IMR-90 (cell line): ENCODE data around the gene SPATS2L.

Source experiments
- CTCF ChIP-seq: conservative IDR thresholded peaks from 2 replicates; pipeline ENCODE4 v1.5.1; 2012; ENCODE audit warnings: mild to moderate bottlenecking, low read depth, low read length, improper control_type of control experiment
- ELK1 ChIP-seq: fragments of 150-350 bp; IDR thresholded peaks from 2 replicates; pipeline ENCODE4 v1.6.1; 2016; ENCODE audit warnings: low read depth, mild to moderate bottlenecking, low read length, moderate library complexity, borderline replicate concordance
- FOS ChIP-seq: fragments of 150-350 bp; IDR thresholded peaks from 2 replicates; pipeline ENCODE4 v1.6.1; 2016; ENCODE audit warnings: low read depth, low read length
- RAD21 ChIP-seq: IDR thresholded peaks from 2 replicates; pipeline ENCODE4 v1.6.1; 2012; ENCODE audit warnings: low read length, improper control_type of control experiment
- RCOR1 ChIP-seq: IDR thresholded peaks from 2 replicates; pipeline ENCODE4 v1.6.1; 2012; ENCODE audit warnings: mild to moderate bottlenecking, low read length, improper control_type of control experiment; ENCODE audit not compliant: insufficient replicate concordance
- SMC3 ChIP-seq: fragments of 150-350 bp; IDR thresholded peaks from 2 replicates; pipeline ENCODE4 v1.6.1; 2016; ENCODE audit warnings: low read depth, mild to moderate bottlenecking, antibody characterized with exemption, low read length, moderate library complexity

GRCh38 chr2:200300065-200300464 lies 6.4 kb upstream of the SPATS2L start:
- TF ChIP-seq ELK1 (no peak), RAD21 (no peak), CTCF (no peak), RCOR1 (no peak), FOS (no peak), SMC3 (no peak)
